ENCODE measurements around the gene MEX3D.
A peak's percentile ranks its signal among the peaks of the same experiment; 100 is the strongest.

The MEX3D gene

GRCh38 chr19:1514986-1515721 is 53.0 kb downstream of the MEX3D start:
- no peak for DNase-seq

DNA sequence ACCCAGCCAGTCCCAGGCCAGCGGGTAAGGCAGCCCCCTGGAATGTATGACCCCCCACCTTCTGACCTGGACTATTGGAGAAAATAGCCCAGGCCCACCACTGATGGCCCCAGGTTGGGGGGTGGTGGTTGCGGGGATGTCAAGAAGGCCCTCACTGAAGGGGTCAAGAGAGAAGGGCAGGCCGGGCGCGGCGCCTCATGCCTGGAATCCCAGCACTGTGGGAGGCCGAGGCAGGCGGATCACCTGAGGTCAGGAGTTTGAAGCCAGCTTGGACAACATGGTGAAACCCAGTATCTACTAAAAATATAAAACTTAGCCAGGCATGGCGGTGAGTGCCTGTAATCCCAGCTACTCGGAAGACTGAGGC is 53.8 kb downstream of the MEX3D start:
- no peak for DNase-seq

DNA sequence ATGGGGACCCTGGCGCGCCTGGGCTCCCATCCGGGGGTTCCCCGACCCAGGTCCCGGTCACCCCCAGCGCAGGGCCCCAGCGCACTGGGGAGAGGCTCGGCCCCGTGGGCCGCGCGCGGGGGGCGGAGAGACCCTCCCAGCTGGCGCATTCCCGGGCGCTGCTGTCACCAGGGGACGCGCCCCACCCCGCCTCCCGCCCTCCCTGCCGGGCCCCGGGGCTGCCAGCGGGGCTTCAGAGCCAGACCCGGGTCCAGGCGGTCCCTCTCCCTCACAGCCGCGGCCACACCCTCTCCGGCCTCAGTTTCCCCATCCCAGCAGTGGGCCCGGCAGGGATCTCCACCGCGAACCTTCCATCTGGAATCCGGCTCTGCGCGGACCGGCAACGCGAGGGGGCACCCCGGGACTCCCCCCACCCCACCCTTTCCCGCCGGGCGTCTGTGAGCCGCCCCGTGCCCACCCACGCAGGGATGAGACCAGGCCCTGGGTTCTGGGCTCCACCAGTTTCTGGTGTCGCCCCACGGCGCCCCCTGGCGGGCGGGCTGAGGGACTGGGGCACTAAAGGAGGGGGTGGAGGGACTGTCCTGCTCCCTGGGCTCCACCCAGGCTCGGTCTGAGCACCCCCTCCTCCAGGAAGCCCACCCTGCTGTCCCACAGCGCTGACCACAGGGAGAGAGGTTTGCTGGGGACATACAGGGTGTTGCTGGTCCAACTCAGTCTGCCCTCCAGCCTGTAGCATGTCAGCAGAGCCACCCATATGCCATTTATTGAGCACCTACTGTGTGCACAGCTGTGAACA is 54.4 kb downstream of the MEX3D start:
- DNase-seq: no peak

DNA sequence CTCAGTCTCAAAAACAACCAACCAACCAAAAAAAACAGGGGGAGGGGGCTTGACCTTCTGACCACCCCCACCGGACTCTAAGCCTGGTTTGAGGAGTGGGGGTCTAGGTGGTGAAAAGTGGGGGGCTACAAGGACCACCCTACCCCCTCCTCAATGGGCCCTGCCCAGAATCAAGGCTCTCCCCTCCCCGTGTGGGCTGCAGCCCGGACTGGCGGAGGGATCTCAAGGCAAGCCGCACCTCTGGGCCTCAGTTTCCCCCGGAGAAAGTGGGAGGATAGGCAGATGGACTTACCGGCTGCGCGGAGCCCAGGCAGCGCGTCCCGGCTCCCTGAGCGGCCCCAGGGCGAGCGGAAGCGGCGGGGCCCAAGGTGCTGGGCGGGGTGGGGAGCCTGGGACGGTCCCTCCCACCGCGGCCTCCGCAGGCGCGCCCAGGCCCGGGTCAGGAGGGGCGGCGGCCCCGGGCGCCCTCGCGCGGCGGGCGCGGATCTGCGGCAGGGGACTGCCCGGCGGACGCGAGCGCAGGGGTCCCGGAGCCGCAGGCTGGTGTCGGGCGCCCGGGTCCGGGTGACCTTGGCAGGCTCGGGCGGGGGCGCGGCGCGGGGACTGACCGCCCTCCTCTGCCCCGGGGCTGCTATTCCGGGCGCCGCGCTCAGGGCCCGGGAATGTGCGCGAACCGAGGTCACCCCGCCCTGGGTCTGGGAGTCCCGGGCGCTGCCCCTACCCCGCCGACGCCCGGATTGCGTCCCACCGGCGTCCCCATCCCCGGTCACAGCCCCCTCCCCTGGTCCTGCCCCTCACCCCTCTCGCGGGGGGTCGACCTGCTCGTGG is 55.2 kb downstream of the MEX3D start, which contains the start of gene ADAMTSL5:
TSS of gene ADAMTSL5 (minus strand) at position 349 of the 828 bp plus-strand sequence. CDS start 2,076 bp downstream, outside the sequence.
- no peak for DNase-seq

- no peak for DNase-seq
Observed at GRCh38 chr19:1511318-1512317, 56.5 kb downstream of the MEX3D start.

- DNase-seq: no peak
Observed at GRCh38 chr19:1510807-1511206, 57.3 kb downstream of the MEX3D start.

DNA sequence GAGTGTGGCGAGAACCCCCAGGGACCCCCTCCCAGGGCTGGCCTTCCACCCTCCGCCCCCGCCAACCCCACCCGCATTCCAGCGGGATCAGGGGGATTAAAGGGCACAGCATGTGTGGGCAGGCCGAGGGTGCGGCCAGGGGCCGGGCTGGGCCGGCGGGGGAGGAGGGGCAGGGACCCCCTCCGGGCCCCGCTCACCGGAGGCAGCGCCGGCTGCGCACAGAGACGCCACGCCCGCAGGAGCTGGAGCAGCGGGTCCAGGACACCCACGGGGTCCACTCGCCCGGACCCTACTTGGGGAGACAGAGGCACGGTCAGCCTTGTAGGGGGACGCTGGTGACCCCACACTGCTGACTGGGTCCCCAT is 57.7 kb downstream of the MEX3D start:
- no peak for DNase-seq

GRCh38 chr19:1509602-1510441 is 58.3 kb downstream of the MEX3D start:
- no peak for DNase-seq

GRCh38 chr19:1508507-1508856 is 59.6 kb downstream of the MEX3D start:
- DNase-seq: no peak

DNA sequence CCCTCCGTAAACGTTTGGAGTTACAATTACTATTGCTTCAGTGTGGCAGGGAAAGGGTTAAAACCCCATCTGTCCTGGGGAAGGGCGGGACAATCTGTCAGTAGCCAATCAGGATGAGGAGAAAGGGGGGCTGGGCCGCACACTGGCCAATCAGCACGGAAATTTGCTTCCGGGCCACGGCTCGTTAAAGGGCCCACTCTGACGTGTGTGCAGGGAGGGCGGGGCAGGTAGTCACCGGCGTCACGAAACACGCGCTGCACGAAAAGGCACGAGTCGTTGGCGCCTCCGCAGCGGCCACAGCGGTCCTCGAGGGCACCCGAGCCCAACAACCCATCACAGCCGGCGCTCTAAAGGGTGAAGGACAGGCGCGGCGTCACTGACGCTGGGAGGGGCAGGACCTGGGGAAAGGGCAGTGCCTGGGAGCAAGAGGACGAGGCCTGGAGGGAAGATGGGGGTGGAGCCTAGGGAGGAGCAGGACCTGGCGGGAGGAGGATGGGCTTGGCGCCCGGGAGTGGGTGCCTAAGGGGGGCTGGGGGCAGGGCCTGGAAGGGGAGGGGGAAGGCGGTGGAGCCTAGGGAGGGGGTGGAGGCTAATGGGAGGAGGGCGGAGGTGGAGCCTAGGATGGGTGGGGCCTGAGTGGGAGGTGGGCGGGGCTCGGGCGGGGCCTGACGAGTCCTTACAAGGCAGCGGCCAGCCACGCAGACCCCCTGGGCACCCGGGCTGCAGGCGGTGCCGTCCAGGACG is 60.2 kb downstream of the MEX3D start:
- peak; percentile 93 for DNase-seq

DNA sequence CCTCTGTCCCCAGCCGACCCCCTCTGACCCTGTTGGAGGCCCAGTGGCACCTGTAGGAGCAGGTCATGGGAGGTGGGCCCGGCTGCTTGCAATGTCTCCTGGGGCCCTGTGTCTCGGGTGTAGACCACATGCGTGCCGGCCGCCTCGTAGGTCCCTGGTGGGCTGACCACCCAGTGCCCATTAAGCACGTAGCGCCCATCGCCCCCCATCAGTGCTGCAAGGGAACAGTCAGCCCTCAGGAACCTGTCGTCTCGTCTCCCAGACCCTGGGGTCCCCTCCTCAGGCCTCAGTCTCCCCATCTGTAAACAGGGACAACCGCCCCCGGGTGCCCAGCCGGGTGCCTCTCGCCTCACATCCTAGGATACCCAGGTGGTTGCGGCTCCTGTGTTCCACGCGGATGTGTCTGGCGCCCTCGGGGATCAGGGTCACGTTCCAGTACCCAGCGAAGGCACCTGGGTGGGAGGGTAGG is 60.9 kb downstream of the MEX3D start:
- DNase-seq: no peak

DNA sequence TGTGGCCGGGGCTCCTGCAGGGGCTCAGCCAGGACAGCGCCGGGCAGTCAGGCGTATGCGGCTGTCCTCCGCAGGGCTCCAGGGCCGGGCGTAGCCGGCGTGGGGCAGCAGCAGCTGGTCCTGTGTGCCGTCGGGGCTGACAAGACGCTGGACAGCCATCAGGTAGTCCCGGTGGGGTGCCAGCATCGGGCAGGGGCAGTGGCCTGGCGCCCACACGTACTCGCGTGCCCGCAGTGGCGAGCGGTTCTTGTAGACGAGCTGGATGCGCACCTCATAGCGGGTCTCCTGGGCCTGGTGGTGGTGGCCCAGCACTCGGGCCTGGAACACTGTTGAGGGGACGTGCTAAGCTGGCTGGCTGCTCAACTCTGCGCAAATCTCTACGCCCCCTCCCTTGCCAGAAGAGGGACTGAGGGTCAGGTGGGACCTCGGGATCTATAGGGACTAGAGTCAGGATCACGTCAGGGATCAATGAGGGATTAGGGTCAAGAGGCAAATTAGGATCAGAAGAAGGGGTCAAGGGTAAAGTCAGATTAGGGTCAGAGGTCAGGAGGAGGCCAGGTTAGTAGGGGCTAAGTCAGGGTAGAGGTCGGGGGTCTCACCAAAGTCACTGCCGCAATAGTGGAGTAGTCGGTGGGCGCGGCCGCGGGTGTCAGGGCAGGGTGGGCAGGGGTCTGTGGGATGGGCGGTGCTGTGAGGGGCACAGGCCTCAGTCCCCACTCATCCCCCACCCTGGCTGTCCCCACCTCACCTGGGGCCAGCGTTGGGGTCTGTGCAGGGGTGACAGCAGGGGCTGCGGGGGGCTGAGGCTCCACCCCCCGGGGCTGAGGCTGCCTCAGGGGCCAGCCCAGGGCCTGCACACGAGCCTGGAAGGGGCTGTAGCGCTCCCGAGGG is 61.9 kb downstream of the MEX3D start:
- no peak for DNase-seq

DNA sequence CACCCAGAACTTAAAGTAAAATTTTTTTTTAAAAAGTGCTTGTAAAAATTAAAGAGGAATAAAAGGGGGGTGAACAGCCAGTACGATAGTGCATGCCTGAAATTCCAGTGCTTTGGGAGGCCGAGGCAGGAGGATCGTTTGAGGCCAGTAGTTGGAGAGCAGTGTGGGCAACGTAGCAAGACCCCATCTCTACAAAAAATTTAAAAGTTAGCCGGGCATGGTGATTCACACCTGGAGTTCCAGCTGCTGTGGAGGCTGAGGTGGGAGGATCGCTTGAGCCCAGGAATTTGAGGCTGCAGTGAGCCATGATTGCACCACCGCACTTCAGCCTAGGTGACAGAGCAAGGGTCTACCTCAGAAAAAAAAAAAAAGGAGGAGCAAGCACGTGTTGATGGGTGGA is 63.1 kb downstream of the MEX3D start:
- DNase-seq: no peak

Data from NCI-H1092 (cell line).